ENCODE results near the gene HIRA. TPM values are rescaled to one million over a fixed set of nuclear protein-coding genes. Genes with fewer than 3 reads are reported as not detected.

HIRA gene
- polyA plus RNA-seq, 1 experiment: 17.1 TPM

DNA sequence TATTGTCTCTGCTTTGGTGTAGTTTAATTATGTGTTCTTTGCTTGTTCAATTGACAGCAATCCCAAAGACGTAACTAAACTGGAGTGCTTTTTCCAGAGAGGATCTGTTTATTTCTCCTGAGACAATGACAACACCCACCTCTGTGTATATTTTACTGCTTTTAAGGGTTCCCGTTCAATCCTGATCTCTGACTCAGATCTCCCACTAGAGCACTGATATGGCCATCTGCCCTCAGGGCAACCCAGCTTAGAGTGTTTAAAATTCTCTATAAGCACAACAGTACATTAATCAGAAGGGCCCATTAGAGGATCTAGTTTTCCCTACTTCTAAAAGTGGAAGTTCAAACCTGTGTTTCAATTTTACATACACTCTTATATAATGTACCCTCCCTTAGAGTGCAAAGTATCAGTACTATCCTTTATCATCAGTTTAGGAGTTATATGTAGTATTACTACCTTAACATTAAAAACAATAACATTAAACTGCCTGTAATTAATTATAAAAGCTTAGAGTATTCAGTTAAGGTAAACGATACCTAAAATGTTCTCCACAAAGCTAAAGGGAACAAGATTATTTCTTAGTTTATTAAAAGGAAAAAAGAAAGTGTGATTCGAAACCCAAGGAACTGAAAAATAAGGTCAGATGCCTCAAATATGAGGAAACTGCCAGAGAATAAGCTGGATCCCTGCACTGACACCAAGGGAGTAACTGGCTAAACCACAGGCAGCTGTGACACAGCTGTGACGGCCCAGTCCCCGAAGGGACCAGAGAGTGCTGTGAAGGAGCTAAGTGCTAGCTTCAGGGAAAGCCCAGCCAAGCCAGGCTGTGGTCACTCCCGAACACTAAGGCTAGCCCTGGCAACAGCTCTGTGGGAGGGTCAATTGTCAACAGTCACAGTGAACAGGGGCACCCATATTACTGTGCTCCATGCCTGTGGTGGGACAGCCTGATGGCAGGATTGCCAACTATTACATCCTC lies 32.2 kb upstream of the HIRA start:
- peak overlapping the region; percentile 31 for H3K27ac ChIP-seq (ENCODE audit: low read depth, low read length)
- ChIA-PET POLR2A (no interaction called here), CTCF (interaction anchor here (0.6 to 2.0 kb wide), 4 partner anchors 10 to 166 kb away, joined by 3 to 11 read pairs (median 5); no protein-coding TSS in a partner anchor)
- no peak overlapping the region for H3K4me3 ChIP-seq (ENCODE audit: low read depth, low read length)
- no peaks in the 10 kb centered on the region for H3K27me3 ChIP-seq (ENCODE audit: control insufficient read depth, insufficient read depth, low read length)
- peak; percentile 24 for DNase-seq (ENCODE audit: low read depth, low spot score)
- TF ChIP-seq, protein P1, sequence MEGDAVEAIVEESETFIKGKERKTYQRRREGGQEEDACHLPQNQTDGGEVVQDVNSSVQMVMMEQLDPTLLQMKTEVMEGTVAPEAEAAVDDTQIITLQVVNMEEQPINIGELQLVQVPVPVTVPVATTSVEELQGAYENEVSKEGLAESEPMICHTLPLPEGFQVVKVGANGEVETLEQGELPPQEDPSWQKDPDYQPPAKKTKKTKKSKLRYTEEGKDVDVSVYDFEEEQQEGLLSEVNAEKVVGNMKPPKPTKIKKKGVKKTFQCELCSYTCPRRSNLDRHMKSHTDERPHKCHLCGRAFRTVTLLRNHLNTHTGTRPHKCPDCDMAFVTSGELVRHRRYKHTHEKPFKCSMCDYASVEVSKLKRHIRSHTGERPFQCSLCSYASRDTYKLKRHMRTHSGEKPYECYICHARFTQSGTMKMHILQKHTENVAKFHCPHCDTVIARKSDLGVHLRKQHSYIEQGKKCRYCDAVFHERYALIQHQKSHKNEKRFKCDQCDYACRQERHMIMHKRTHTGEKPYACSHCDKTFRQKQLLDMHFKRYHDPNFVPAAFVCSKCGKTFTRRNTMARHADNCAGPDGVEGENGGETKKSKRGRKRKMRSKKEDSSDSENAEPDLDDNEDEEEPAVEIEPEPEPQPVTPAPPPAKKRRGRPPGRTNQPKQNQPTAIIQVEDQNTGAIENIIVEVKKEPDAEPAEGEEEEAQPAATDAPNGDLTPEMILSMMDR (IDR thresholded peaks at IDR 0.05; ENCODE audit: low read depth, low read length): no peak
- H3K9me3 ChIP-seq (ENCODE audit: control insufficient read depth, insufficient read depth, low read length): no peaks in the 10 kb centered on the region

DNA sequence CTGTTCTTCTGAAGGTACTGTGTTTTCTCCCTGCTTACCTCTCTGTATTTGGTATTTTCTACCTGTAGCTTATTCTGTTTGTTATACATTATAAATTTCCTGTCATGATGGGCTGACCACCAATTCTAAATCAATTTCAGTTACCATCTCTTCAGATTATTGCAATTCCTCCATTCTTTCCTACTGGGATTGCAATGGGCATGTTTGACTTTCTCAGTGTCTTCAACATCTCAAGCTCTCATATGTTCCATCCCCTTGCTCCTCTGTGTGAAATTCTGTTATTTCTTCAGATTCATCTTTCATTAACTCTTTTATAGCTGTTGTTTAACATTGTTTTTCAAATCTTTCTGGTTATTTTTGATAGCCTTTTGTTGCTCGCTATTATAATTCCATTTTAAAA lies 31.5 kb upstream of the HIRA start:
- Histone ChIP-seq H3K27me3 (ENCODE audit: control insufficient read depth, insufficient read depth, low read length) (no peaks in the 10 kb centered on the region), H3K9me3 (ENCODE audit: control insufficient read depth, insufficient read depth, low read length) (no peaks in the 10 kb centered on the region), H3K27ac (ENCODE audit: low read depth, low read length) (no peak overlapping the region), H3K4me3 (ENCODE audit: low read depth, low read length) (no peak overlapping the region)
- no peak for DNase-seq (ENCODE audit: low read depth, low spot score)
- ChIA-PET POLR2A (no interaction called here), CTCF (interaction anchor here (0.6 to 2.0 kb wide), 4 partner anchors 11 to 167 kb away, joined by 3 to 11 read pairs (median 5); no protein-coding TSS in a partner anchor)
- TF ChIP-seq, protein P1 (IDR thresholded peaks at IDR 0.05; ENCODE audit: low read depth, low read length): no peak

DNA sequence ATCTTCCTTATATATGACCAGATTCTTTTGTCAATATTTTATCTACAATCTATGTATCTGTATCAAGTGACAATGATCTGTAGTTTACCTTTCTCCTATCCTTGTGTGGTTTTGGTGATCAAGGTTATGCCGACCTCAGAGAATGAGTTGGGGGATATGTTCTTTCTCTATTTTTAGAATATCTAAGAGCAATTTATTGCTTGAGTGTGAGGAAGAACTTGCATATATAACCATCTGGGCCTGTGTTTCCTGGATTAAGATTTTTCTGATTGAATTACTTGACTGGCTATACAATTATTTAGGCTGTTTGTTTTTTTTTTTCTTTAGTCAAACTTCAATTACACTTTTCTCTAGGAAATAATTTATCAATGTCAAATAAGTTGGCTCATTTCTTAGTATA lies 30.0 kb upstream of the HIRA start:
- Histone ChIP-seq H3K9me3 (ENCODE audit: control insufficient read depth, insufficient read depth, low read length) (no peaks in the 10 kb centered on the region), H3K27ac (ENCODE audit: low read depth, low read length) (no peak overlapping the region), H3K27me3 (ENCODE audit: control insufficient read depth, insufficient read depth, low read length) (no peaks in the 10 kb centered on the region), H3K4me3 (ENCODE audit: low read depth, low read length) (no peak overlapping the region)
- TF ChIP-seq, protein P1 (IDR thresholded peaks at IDR 0.05; ENCODE audit: low read depth, low read length): no peak
- no peak for DNase-seq (ENCODE audit: low read depth, low spot score)
- ChIA-PET CTCF (no interaction called here), POLR2A (no interaction called here)

DNA sequence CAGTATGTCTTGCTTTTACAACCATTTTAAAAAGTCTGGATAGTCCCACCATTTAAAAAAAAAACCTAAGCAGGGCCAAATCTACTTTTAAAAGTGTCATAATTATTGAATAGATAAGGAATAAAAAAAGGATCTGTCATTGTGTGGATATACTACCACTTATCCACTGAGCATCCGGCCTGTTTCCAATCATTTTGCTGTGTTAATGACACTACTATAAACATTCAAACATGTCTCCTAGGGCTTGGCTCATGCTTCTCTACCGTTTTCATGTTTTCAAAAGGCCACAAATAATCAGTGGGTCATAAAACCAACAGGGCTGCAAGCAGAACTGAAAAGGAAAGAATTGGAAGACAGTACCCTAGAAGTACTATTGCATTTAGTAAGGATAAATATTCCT lies 28.5 kb upstream of the HIRA start:
- no peak overlapping the region for H3K4me3 ChIP-seq (ENCODE audit: low read depth, low read length)
- H3K9me3 ChIP-seq (ENCODE audit: control insufficient read depth, insufficient read depth, low read length): no peaks in the 10 kb centered on the region
- no peaks in the 10 kb centered on the region for H3K27me3 ChIP-seq (ENCODE audit: control insufficient read depth, insufficient read depth, low read length)
- ChIA-PET POLR2A (no interaction called here), CTCF (no interaction called here)
- no peak overlapping the region for H3K27ac ChIP-seq (ENCODE audit: low read depth, low read length)
- TF ChIP-seq, protein P1 (IDR thresholded peaks at IDR 0.05; ENCODE audit: low read depth, low read length): no peak
- no peak for DNase-seq (ENCODE audit: low read depth, low spot score)

DNA sequence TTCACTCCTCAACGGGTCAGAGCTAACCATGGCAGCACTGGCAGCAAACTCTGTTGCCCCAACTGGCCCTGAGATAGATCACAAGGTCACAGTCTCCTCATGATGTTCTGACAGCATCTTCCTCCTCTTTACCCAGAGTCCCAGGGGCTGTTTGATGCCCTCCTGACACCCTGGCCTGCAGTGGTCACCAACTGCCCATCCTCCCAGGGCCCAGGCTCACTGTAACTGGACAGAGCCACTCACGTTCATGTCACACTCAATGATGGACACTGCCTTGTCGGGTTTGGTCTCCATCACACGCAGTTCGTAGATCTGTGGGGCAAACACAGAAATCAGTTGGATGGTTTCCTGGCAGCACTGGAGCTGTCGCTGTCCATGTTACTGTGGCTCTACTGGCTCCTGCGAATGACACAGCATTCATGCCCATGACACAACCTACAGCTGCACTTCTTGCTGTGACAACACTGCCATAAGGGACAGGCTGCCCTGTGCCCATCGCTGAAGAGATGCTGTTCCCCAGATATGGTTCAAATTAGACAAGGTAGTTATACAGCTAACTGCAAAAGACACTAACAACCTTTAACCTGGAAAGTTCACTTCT lies 26.4 kb upstream of the HIRA start:
- H3K27me3 ChIP-seq (ENCODE audit: control insufficient read depth, insufficient read depth, low read length): no peaks in the 10 kb centered on the region
- TF ChIP-seq, protein P1 (IDR thresholded peaks at IDR 0.05; ENCODE audit: low read depth, low read length): no peak
- DNase-seq (ENCODE audit: low read depth, low spot score): no peak
- no peaks in the 10 kb centered on the region for H3K9me3 ChIP-seq (ENCODE audit: control insufficient read depth, insufficient read depth, low read length)
- ChIA-PET POLR2A (no interaction called here), CTCF (no interaction called here)
- H3K4me3 ChIP-seq (ENCODE audit: low read depth, low read length): no peak overlapping the region
- H3K27ac ChIP-seq (ENCODE audit: low read depth, low read length): no peak overlapping the region
